ENCODE results near the gene ATF6. TPM values are rescaled to one million over a fixed set of nuclear protein-coding genes. Genes with fewer than 3 reads are reported as not detected.

ATF6 gene
- total and polyA plus RNA-seq, 2 donors (not counting 3 experiments of a cell fraction or from before 2014, with no cell fraction given): 24.9 to 40.3 TPM

DNA sequence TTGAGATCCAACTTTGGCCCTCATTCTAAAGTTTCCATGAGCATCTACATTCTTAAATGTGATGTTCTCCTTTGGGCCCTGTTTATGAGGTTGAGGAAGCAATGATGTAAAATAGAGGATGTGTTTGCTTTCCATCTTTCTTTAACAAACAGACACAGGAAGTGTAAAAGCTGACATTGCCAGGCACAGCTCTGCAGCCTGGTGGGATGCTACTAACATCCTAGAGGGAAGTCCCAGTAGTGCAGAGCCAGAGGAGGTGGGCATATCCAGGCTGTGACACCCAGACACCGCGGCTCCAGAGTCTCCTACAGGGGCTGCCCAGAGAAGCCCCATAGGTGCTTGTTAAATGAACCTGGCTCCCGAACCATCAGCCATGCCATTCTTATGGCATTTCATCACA is 241.3 kb downstream of the ATF6 start:
- CTCF ChIA-PET: interaction anchor here (0.7 kb wide), 1 partner anchor 16 kb away, joined by 3 read pairs; the partner anchor contains the start of gene OLFML2B
- no peak overlapping the region for H3K4me2 ChIP-seq (ENCODE audit: insufficient read depth, low read length)
- no peaks in the 10 kb centered on the region for H3K36me3 ChIP-seq (ENCODE audit: control insufficient read depth in 2 of 2, extremely low read depth in 1 of 2, insufficient read depth in 2 of 2, low read length in 2 of 2)
- dilution Hi-C loops (cut with MboI; ENCODE audit: extremely low pct_ligation_motif_present, low sequenced_read_pairs): no loop called here
- FAIRE-seq (no peak), DNase-seq (ENCODE audit: low read depth, low spot score) (no peak)
- no TSS peak for BruUV-seq (replicated peaks)
- H4K20me1 ChIP-seq (replicated peaks; ENCODE audit: control insufficient read depth, extremely low read depth, insufficient read depth, low read length): no peaks in the 10 kb centered on the region
- no peak overlapping the region for H3K27ac ChIP-seq (ENCODE audit: insufficient read depth, low read depth, low read length)
- POLR2A ChIA-PET: no interaction called here
- no peak overlapping the region for H2AFZ ChIP-seq (ENCODE audit: low read depth, low read length)
- TF ChIP-seq FOS (IDR thresholded peaks at IDR 0.05; ENCODE audit: borderline replicate concordance, insufficient read depth, low read length) (no peak), JUN (IDR thresholded peaks at IDR 0.05; ENCODE audit: borderline replicate concordance, insufficient read depth, insufficient read length, low read depth) (no peak), POLR2AphosphoS5 (IDR thresholded peaks at IDR 0.05; ENCODE audit: insufficient read depth, low read depth, low read length) (no peak), POLR2A (IDR thresholded peaks at IDR 0.05; ENCODE audit: low read depth, low read length) (no peak)
- TF ChIP-seq, protein P1, sequence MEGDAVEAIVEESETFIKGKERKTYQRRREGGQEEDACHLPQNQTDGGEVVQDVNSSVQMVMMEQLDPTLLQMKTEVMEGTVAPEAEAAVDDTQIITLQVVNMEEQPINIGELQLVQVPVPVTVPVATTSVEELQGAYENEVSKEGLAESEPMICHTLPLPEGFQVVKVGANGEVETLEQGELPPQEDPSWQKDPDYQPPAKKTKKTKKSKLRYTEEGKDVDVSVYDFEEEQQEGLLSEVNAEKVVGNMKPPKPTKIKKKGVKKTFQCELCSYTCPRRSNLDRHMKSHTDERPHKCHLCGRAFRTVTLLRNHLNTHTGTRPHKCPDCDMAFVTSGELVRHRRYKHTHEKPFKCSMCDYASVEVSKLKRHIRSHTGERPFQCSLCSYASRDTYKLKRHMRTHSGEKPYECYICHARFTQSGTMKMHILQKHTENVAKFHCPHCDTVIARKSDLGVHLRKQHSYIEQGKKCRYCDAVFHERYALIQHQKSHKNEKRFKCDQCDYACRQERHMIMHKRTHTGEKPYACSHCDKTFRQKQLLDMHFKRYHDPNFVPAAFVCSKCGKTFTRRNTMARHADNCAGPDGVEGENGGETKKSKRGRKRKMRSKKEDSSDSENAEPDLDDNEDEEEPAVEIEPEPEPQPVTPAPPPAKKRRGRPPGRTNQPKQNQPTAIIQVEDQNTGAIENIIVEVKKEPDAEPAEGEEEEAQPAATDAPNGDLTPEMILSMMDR (IDR thresholded peaks at IDR 0.05; ENCODE audit: extremely low read depth in 1 of 2, insufficient read depth in 1 of 2, low read depth in 1 of 2, low read length in 2 of 2): no peak
- TF ChIP-seq, protein P2, sequence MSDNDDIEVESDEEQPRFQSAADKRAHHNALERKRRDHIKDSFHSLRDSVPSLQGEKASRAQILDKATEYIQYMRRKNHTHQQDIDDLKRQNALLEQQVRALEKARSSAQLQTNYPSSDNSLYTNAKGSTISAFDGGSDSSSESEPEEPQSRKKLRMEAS (IDR thresholded peaks at IDR 0.05; ENCODE audit: insufficient read depth, insufficient read length): no peak
- H3K27me3 ChIP-seq (ENCODE audit: control insufficient read depth in 2 of 2, insufficient read depth in 2 of 2, low read length in 2 of 2): peaks cover under 1 to 10% of the 10 kb centered on the region in 2 experiments
- no peaks in the 10 kb centered on the region for H3K79me2 ChIP-seq (ENCODE audit: control insufficient read depth, insufficient read depth, low read length)
- H3K9me3 ChIP-seq (replicated peaks; ENCODE audit: control insufficient read depth, insufficient read depth, low read length): no peaks in the 10 kb centered on the region
- H3K4me1 ChIP-seq (ENCODE audit: control insufficient read depth, extremely low read depth, insufficient read depth, low read length): peaks cover 5% of the 10 kb centered on the region
- no peaks in the 10 kb centered on the region for H3K9me1 ChIP-seq (replicated peaks; ENCODE audit: control insufficient read depth, extremely low read depth, insufficient read depth, low read length)
- intact Hi-C loops (cut with micrococcal nuclease): no loop called here
- no peak overlapping the region for H3K4me3 ChIP-seq (replicated peaks in 1 of 3; ENCODE audit: insufficient read depth in 1 of 3, low read depth in 1 of 3, low read length in 3 of 3)
- no peak overlapping the region for H3K9ac ChIP-seq (replicated peaks; ENCODE audit: extremely low read depth, insufficient read depth, low read length)

Measured in endothelial cell of umbilical vein (primary cell).